Stimulated activated CD4-positive, alpha-beta T cell treated with anti-CD3 and anti-CD28 coated beads, Interleukin-1b, Interleukin-23, amount 100 ng/mL, for 24 hours (primary cell): Measurements from ENCODE around the gene LSM10.
A peak's percentile ranks its signal among the peaks of the same experiment; 100 is the strongest.

Experiments
- DNase-seq, 4 experiments: peaks; one replicate each; pipeline ENCODE4 v3.0.0-alpha.2; 2020; ENCODE audit warnings: low read depth in 4 of 4, low spot score in 1 of 4

LSM10 gene

GRCh38 chr1:36411674-36412648 lies 14.3 kb upstream of the LSM10 start:
- peak in 2 of 4 experiments; percentile 19 to 40 for DNase-seq

DNA sequence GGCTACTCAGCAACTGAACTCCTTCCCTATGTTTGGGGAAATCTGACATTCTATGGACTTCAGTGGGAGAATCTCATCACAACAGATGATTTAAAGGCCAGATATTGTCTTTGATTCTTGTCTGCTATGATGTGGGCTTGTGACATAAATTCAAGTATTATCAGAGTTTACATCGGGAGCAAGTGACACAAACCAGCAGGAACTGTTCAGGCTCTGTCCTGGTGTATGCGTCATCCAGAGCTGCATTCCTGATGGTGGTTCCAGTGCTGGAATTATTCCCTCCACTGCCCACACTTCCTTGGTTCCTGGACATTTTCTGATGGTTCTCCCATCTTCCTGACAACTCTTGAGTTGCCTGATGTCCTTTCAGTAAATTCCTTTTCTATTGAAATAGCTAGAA lies 10.8 kb upstream of the LSM10 start:
- no peak for DNase-seq

DNA sequence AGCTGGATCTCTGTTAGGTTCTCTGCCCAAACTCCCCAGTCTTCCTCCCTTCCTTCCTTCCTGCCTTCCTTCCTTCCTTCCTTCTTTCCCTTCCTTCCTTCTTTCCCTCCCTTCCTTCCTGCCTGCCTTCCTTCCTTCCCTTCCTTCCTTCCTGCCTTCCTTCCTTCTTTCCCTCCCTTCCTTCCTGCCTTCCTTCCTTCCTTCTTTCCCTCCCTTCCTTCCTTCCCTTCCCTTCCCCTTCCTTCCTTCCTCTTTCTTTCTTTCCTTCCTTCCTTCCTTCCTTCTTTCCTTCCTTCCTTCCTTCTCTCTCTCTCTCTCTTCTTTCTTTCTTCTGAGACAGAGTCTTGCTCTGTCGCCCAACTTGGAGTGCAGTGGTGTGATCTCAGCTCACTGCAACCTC lies 8.7 kb upstream of the LSM10 start:
- DNase-seq, result no peak

- no peak for DNase-seq
Observed at GRCh38 chr1:36402504-36402890, 4.8 kb upstream of the LSM10 start.

GRCh38 chr1:36401602-36402503 lies 4.1 kb upstream of the LSM10 start:
- no peak for DNase-seq

DNA sequence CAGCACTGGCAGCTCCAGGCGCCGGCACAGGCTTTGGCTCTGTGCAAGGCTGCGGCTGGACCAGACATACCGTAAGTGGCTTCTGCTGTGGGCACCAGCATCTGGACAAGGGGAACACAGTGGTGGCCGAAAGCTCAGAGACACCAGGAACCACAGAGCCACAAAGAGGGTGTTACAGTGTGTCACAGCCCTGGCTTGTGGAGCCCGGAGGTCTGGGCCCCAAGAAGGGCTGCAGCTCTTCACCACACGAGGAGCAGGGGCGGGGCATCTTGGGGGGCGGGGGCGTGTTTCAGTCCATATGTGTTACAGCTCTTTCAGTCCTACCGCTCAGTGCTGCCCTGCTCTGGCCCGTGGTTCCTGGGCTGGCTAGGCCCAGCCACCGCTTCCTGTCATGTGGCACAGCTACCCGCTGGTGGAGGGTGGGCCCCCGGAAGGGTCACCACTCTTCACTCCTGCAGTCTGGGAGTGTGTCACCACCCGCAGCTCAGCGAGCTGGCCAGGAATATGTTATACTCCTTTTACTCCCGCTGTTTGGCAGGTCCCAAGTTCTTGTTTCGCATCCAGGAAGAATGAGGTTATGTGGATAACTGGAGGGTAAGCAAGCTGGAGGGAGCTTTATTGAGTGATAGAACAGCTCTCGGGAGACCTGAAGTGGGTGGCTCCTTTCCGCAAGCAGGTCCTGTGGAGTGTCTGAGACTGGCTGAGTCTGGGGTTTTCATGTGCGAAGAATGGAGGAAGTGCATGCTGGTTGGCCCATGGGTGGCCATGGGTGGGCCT lies 3.3 kb upstream of the LSM10 start:
- peak in 2 of 4 experiments; percentile 21 to 45 for DNase-seq

DNA sequence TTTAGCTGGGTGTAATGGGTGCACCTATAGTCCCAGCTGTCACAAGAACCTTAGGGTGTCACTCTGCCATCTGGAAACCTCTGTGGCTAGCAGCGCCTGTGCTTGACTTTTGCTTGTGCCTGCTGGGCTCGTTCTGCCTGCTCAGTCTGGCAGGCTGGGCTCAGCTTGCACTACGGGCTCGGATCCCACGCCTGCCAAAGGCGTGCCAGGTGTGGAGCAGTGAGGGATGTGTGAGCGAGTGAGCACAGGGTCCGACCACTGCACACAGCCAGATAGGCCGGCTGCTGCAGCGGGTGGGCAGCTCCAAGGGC lies 2.8 kb upstream of the LSM10 start:
- no peak for DNase-seq

DNA sequence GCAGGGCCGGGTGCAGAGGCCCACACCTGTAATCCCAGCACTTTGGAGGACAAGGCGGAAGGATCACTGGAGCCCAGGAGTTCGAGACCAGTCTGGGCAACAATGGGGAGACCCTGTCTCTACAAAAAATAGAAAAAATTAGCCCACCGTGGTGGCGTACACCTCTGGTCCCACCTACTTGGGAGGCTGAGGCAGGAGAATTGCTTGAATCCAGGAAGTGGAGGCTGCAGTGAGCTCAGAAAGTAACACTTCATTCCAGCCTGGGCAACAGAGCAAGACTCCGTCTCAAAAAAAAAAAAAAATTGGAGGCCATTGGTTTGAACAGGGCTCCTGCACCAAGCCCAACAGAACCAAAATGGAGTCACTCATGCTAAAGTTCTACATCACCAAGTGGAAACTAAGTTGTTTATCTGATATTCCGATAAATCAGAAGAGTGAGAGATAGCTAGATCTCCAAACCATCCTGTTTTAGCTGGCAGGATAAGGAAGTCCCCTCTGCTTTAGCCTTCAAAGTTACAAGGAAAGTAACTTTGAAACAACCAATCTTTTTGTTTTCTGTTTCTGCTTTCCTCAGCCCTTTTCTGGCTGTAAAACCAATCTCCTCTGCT lies 766 bp upstream of the LSM10 start:
- no peak for DNase-seq

GRCh38 chr1:36397083-36397377 lies 678 bp downstream of the LSM10 start:
- no peak for DNase-seq

- no peak for DNase-seq
Observed at GRCh38 chr1:36396359-36396758, 1.3 kb downstream of the LSM10 start.

DNA sequence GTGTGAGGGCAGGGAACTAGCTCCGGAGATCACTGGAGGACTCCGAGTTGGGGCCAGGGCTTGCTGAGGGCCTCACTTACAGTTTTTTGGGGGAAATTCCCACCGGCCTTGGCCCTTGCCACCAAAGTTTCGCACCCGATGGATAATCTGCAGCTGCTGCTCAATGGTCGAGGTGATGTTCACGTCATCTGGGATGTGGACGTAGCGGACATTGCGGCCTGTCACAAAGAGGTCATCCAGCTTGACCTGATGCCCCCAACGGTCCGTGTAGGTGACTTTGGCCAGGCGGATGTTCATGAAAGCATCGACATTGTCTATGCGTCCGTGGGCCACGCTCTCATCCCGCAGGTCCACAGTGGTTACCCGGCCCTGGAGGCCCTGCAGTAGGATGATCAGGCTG lies 4.0 kb downstream of the LSM10 start:
- DNase-seq, result no peak

- no peak for DNase-seq
Observed at GRCh38 chr1:36392836-36393235, 4.9 kb downstream of the LSM10 start.

GRCh38 chr1:36391271-36391670 lies 6.4 kb downstream of the LSM10 start:
- no peak for DNase-seq

- no peak for DNase-seq
Observed at GRCh38 chr1:36390411-36390810, 7.3 kb downstream of the LSM10 start.

DNA sequence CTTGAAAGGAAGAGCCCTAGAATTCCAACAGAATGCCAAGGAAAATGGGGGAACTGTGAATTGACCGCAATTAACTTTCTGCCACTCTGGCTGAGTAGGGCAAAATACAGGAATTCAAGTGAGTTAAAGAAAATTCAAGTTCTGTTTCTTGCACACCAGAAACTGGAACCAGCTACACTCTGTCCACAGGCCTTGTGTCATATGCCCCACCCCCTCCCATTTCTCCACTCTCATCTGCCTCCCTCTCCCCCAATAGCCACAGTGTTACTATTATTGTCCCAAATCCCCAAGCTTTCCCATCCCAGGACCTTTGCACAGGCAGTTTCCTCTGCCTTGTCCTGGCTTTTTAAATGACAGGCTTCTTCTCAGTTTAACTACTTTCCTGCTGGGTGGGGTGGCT lies 7.7 kb downstream of the LSM10 start:
- no peak for DNase-seq

- DNase-seq, result no peak
Observed at GRCh38 chr1:36389261-36389660, 8.4 kb downstream of the LSM10 start.

GRCh38 chr1:36387141-36387949 lies 10.4 kb downstream of the LSM10 start:
- DNase-seq, result no peak

DNA sequence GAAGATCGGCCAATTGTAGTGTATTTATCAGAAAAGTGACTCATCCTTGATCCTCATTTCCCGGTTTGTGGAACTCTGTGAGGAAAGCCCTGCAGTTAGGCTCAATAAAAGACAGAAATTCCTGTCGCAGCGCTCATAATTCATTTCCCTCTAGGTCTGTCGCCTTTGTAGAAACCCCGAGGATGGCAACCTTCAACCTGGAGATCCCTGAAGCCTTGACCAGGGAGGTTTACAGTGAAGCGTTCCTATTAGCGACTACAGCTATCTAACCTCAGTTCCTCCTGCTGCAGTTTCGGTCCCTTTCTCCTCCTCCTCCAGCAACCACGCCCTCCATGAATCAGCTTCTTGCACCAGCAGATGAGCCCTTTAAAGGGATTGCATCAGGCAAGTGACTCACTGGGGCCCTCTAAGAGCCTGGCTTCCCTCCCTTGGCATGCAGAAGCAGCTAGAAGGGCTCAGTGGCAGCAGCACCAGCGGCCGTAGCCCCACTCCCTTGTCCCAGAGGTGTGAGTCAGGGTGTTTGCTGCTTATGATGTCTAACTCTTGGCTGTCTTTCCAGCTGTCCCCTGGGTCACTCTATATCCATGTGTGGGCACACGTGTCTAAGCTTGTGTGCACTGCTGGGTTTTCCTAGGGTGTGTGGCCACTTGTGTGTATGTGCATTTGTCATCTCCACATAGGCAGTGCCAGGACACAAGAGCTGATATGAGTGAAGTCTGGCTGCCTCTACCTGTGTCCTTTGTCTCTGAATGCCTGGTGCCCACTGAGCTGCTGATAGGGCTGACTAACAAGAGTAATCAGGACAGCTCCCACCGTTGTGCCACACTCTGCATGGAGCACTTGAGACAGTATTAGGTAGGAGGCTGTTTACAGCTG lies 11.2 kb downstream of the LSM10 start:
- DNase-seq, result peak; percentile 69 to 89 (median 80)
